SK-N-SH (cell line): ENCODE results near the gene KLF16. TPM values are rescaled to one million over a fixed set of nuclear protein-coding genes. Genes with fewer than 3 reads are reported as not detected.
"Not testable (repeated sequence)": the region's sequence is repeated elsewhere in the genome, so short reads cannot be mapped to it uniquely, and the experiment has no call there.

Experiments
- CTCF ChIA-PET: fragments of 300-600, 350-600 bp; formaldehyde crosslinking; extraction: SDS; loops from one replicate; lab custom pipeline; 2021; lab: Yijun Ruan, JAX
- POLR2A ChIA-PET: fragments of 350-600 bp; sonication (Branson Sonifier 250); formaldehyde crosslinking; extraction: SDS; loops from one replicate; lab custom pipeline; 2020; ENCODE audit warnings: antibody characterized with exemption, inconsistent platforms; lab: Yijun Ruan, JAX
- DNase-seq: peaks from one replicate; pipeline ENCODE4 v3.0.0; 2012
- H2AFZ ChIP-seq: fragments of 200-600 bp; sonication (generic); 2 replicates; pipeline ENCODE4 v1.8.1; 2016; ENCODE audit warnings: antibody characterized with exemption, mild to moderate bottlenecking, low read depth
- H3F3A ChIP-seq: fragments of 200-600 bp; sonication (generic); replicated peaks from 2 replicates; pipeline ENCODE3; 2016; ENCODE audit warnings: antibody characterized with exemption, mild to moderate bottlenecking; ENCODE audit not compliant: insufficient read depth
- H3K27ac ChIP-seq, 2 experiments: fragments of 200-500 bp in 1 of 2; fragments of 200-600 bp in 1 of 2; sonication (Bioruptor generic) in 1 of 2; sonication (generic), shearing (Covaris generic) in 1 of 2; 2 replicates each; pipeline versions ENCODE4 v1.5.1 to v1.6.1; 2014 to 2016; ENCODE audit warnings: low read depth in 2 of 2, inconsistent platforms in 1 of 2, low read length in 1 of 2, mild to moderate bottlenecking in 1 of 2, mixed read lengths in 1 of 2
- H3K27me3 ChIP-seq: fragments of 200-600 bp; sonication (generic), shearing (Covaris generic); 2 replicates; pipeline ENCODE4 v1.6.1; 2016; ENCODE audit warnings: mixed run types; ENCODE audit not compliant: insufficient read depth
- H3K36me3 ChIP-seq, 2 experiments: fragments of 200-500 bp in 1 of 2; fragments of 200-600 bp in 1 of 2; sonication (Bioruptor generic) in 1 of 2; sonication (generic) in 1 of 2; replicated peaks in 1 of 2; 2 replicates each; pipeline versions ENCODE3 to v1.5.1; 2014 to 2016; ENCODE audit warnings: low read length in 1 of 2, mild to moderate bottlenecking in 1 of 2; ENCODE audit not compliant: insufficient read depth in 2 of 2, control insufficient read depth in 1 of 2
- H3K4me1 ChIP-seq, 2 experiments: fragments of 200-500 bp in 1 of 2; fragments of 200-600 bp in 1 of 2; sonication (Bioruptor generic) in 1 of 2; sonication (generic), shearing (Covaris generic) in 1 of 2; 2 replicates each; pipeline versions ENCODE4 v1.5.1 to v1.6.1; 2014 to 2016; ENCODE audit warnings: low read depth in 1 of 2, low read length in 1 of 2, mixed run types in 1 of 2; ENCODE audit not compliant: insufficient read depth in 2 of 2, control insufficient read depth in 1 of 2
- H3K4me2 ChIP-seq: fragments of 200-600 bp; sonication (generic), shearing (Covaris generic); 2 replicates; pipeline ENCODE4 v1.6.1; 2017; ENCODE audit warnings: mixed run types
- H3K4me3 ChIP-seq, 2 experiments: fragments of 200-500 bp in 1 of 2; fragments of 200-600 bp in 1 of 2; sonication (Bioruptor generic) in 1 of 2; sonication (generic), shearing (Covaris generic) in 1 of 2; 2 replicates each; pipeline versions ENCODE4 v1.5.1 to v1.8.1; 2014 to 2016; ENCODE audit warnings: low read depth in 2 of 2, inconsistent platforms in 1 of 2, low read length in 1 of 2, mild to moderate bottlenecking in 1 of 2, mixed read lengths in 1 of 2, moderate library complexity in 1 of 2
- H3K79me2 ChIP-seq: fragments of 200-600 bp; sonication (generic); 2 replicates; pipeline ENCODE4 v1.8.1; 2017; ENCODE audit warnings: mild to moderate bottlenecking; ENCODE audit not compliant: insufficient read depth
- H3K9ac ChIP-seq: fragments of 200-600 bp; sonication (generic); 2 replicates; pipeline ENCODE4 v1.6.1; 2017; ENCODE audit warnings: mixed run types
- H3K9me2 ChIP-seq: fragments of 200-600 bp; sonication (generic); 2 replicates; pipeline ENCODE4 v1.6.1; 2017; ENCODE audit warnings: mixed run types
- H3K9me3 ChIP-seq: fragments of 200-600 bp; sonication (generic); 2 replicates; pipeline ENCODE4 v1.6.1; 2017; ENCODE audit warnings: mixed run types, mild to moderate bottlenecking, moderate library complexity
- H4K20me1 ChIP-seq: fragments of 200-600 bp; sonication (generic); 2 replicates; pipeline ENCODE4 v1.6.1; 2017; ENCODE audit warnings: mild to moderate bottlenecking, mixed run types; ENCODE audit not compliant: insufficient read depth
- WGBS: methylation state at CpG from one replicate; pipeline ENCODE4 v1.1.6; 2017; ENCODE audit warnings: low lambda C conversion rate; 5-methylcytosine and 5-hydroxymethylcytosine counted together
- polyA plus RNA-seq, 3 experiments: library from polyadenylated mRNA; depleted of rRNA; stranded (reverse); fragments of >200 nt; gene quantifications; 2 replicates each; pipeline ENCODE4 v1.2.3, GENCODE V29; 2012

The KLF16 gene
- polyA plus RNA-seq, 1 of the 3 experiments (the other 2 are of a cell fraction), result 16.1 TPM

DNA sequence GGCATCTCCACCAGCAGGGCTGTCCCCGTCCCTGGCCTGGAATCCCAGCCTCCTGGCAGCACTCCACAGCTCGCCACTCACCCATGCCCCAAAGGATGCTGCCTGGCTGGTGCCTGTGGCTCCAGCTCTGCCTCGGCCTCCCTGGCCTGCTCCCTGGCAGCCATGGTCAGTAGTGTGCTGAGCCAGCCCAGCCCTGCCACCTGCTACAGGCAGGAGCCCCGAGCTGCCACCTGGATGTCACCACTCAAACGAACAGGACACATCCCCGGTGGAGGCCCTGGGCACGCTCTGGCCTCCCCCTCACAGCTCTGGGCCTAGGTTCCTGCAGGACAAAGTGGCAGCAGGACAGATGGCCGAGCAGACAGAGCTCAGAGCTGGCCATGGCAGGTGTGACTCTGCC, 15.2 kb upstream of the KLF16 start:
- H3K4me2 ChIP-seq, H3K27me3 ChIP-seq, H3K9me3 ChIP-seq, H3K36me3 ChIP-seq, H2AFZ ChIP-seq, H3K4me3 ChIP-seq, H3K9ac ChIP-seq, POLR2A ChIA-PET, DNase-seq, H3K27ac ChIP-seq, H3K9me2 ChIP-seq, CTCF ChIA-PET: not testable (repeated sequence)
- 100% methylated on average over 2 of the region's 8 CpGs for whole genome bisulfite sequencing
- Histone ChIP-seq H3K4me1 (peaks cover 8 to 27% of the 10 kb centered on the region in 2 experiments), H3K79me2 (peaks cover 54% of the 10 kb centered on the region), H4K20me1 (peaks cover 38% of the 10 kb centered on the region), H3F3A (peaks cover 12% of the 10 kb centered on the region)

DNA sequence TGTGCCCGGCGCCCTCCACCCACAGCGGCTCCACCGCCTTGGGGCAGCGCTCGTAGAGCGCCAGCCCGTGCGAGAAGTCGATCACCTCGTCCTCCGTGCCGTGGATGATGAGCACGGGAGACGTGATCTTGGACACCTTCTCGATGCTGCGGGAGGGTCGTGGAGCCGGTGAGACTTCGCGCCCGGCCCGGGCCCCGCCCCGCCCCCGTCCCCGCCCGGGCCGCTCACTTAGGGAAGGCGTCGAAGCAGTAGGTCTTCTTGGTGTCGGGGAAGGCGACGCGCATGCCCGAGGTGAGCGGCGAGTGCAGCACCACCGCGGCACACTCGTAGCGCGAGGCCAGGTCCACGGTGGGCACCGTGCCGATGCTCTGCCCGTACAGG, 13.9 kb upstream of the KLF16 start:
- H3K9me3 ChIP-seq, POLR2A ChIA-PET, H2AFZ ChIP-seq, H3K27ac ChIP-seq, H3K9me2 ChIP-seq, H3K9ac ChIP-seq, H3K4me3 ChIP-seq, DNase-seq, H3K4me2 ChIP-seq, H3K27me3 ChIP-seq: not testable (repeated sequence)
- CTCF ChIA-PET, result interaction anchor here (1.4 to 1.6 kb wide), 2 partner anchors 20 to 39 kb away, joined by 6 read pairs; no protein-coding TSS in a partner anchor
- Histone ChIP-seq H3K36me3 (peaks cover 0 to 13% of the 10 kb centered on the region in 2 experiments), H3K79me2 (peaks cover 54% of the 10 kb centered on the region), H4K20me1 (peaks cover 27% of the 10 kb centered on the region), H3K4me1 (peaks cover 16 to 26% of the 10 kb centered on the region in 2 experiments), H3F3A (peaks cover 12% of the 10 kb centered on the region)
- 95% methylated on average over 21 of the region's 47 CpGs for WGBS

DNA sequence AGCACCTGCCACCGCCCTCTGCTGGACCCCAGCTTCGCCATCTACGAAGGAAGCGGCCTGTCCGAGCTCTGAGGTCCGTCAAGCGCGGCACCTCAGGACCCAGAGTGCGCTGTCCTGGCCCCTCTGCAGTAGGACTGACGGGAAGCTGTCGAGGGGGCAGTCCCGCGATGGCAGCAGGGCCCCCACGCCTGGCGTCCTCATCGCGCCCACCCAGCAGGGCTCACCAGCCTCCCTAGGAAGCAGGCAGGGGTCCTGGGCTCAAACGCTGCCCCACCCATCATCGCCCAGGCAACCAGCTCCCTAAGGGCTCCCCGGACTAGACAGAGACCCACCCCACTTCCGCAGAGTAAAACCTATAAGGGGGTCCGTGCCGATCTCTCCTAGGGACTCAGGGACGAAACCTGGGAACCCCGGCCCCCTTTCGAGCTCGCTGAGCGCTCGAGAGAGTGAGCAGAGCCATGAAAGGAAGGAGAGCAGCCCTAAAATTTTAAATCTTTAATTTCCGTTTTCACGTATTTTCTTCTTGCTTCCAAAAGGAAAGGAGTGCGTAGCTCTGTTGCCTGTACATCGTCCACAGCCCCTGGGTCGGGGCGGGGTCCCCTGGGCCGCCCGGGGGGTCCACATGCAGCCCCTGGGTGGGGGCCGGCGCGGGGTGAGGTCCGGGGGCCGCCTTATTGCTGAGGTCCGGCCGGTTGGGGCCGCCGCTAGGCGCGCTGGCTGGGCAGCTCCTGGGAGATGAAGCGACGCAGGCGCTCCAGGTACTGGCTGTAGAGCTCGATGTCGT, 13.3 kb upstream of the KLF16 start:
- not testable (repeated sequence) for H3K27me3 ChIP-seq, H3K9me2 ChIP-seq, DNase-seq, H3K9me3 ChIP-seq, H2AFZ ChIP-seq
- ChIA-PET POLR2A (interaction anchor here (1.2 to 1.3 kb wide), 2 partner anchors 8 to 12 kb away, joined by 7 read pairs; partner anchors contain the start of gene ABHD17A), CTCF (interaction anchor here (0.6 to 1.6 kb wide), 6 partner anchors 21 to 301 kb away, joined by 3 to 6 read pairs (median 4); no protein-coding TSS in a partner anchor)
- Histone ChIP-seq H3K4me2 (peak overlapping the region; percentile 84), H3K36me3 (peaks cover 0 to 13% of the 10 kb centered on the region in 2 experiments), H3K79me2 (peaks cover 54% of the 10 kb centered on the region), H3F3A (peaks cover 12% of the 10 kb centered on the region), H3K27ac (peak overlapping the region; percentile 78 to 87), H4K20me1 (peaks cover 21% of the 10 kb centered on the region), H3K4me3 (peak overlapping the region; percentile 83 to 91), H3K4me1 (peaks cover 16 to 26% of the 10 kb centered on the region in 2 experiments), H3K9ac (peak overlapping the region; percentile 80)
- 69% methylated on average over 27 of the region's 53 CpGs for WGBS
